Activated naive CD8-positive, alpha-beta T cell (primary cell): Measurements from ENCODE around the gene SMPDL3B.

Source experiments
- H3K27ac Mint-ChIP-seq: one replicate; pipeline ENCODE4 v1.8.0; 2021; ENCODE audit warnings: mixed read lengths
- H3K27me3 Mint-ChIP-seq: one replicate; pipeline ENCODE4 v1.8.0; 2021; ENCODE audit warnings: mixed read lengths
- H3K36me3 Mint-ChIP-seq: one replicate; pipeline ENCODE4 v1.8.0; 2021; ENCODE audit warnings: mixed read lengths
- H3K4me1 Mint-ChIP-seq: one replicate; pipeline ENCODE4 v1.8.0; 2021; ENCODE audit warnings: low read depth, mixed read lengths
- H3K4me3 Mint-ChIP-seq: one replicate; pipeline ENCODE4 v1.8.0; 2021; ENCODE audit warnings: mild to moderate bottlenecking, mixed read lengths
- H3K9me3 Mint-ChIP-seq: one replicate; pipeline ENCODE4 v1.8.0; 2021; ENCODE audit warnings: low read depth, mixed read lengths

The SMPDL3B gene

GRCh38 chr1:27931184-27931583, 3.6 kb upstream of the SMPDL3B start:
- no peaks in the 10 kb centered on the region for H3K36me3 Mint-ChIP-seq
- H3K27me3 Mint-ChIP-seq, result peaks cover 10% of the 10 kb centered on the region
- H3K4me1 Mint-ChIP-seq, result peaks cover 14% of the 10 kb centered on the region
- H3K9me3 Mint-ChIP-seq, result no peaks in the 10 kb centered on the region
- H3K27ac Mint-ChIP-seq, result no peak overlapping the region
- no peak overlapping the region for H3K4me3 Mint-ChIP-seq

- H3K4me1 Mint-ChIP-seq, result peaks cover 14% of the 10 kb centered on the region
- H3K27me3 Mint-ChIP-seq, result peaks cover 10% of the 10 kb centered on the region
- H3K36me3 Mint-ChIP-seq, result no peaks in the 10 kb centered on the region
- no peaks in the 10 kb centered on the region for H3K9me3 Mint-ChIP-seq
- H3K4me3 Mint-ChIP-seq, result no peak overlapping the region
- no peak overlapping the region for H3K27ac Mint-ChIP-seq
These were observed 3.0 kb upstream of the SMPDL3B start for GRCh38 chr1:27931759-27932158.

GRCh38 chr1:27935721-27936120, 921 bp downstream of the SMPDL3B start:
- no peak overlapping the region for H3K27ac Mint-ChIP-seq
- peak overlapping the region; percentile 70 for H3K4me3 Mint-ChIP-seq
- H3K4me1 Mint-ChIP-seq, result peaks cover 23% of the 10 kb centered on the region

GRCh38 chr1:27936370-27936769, 1.6 kb downstream of the SMPDL3B start:
- Mint-ChIP-seq H3K36me3 (no peaks in the 10 kb centered on the region), H3K27ac (no peak overlapping the region), H3K4me1 (peaks cover 27% of the 10 kb centered on the region), H3K9me3 (no peaks in the 10 kb centered on the region), H3K27me3 (peaks cover 10% of the 10 kb centered on the region), H3K4me3 (no peak overlapping the region)

More at GRCh38 chr1:27935721-27936120, 921 bp downstream of the SMPDL3B start:
- no peaks in the 10 kb centered on the region for H3K9me3 Mint-ChIP-seq
- no peaks in the 10 kb centered on the region for H3K36me3 Mint-ChIP-seq
- peaks cover 10% of the 10 kb centered on the region for H3K27me3 Mint-ChIP-seq

- Mint-ChIP-seq H3K9me3 (no peaks in the 10 kb centered on the region), H3K27ac (no peak overlapping the region), H3K4me1 (peaks cover 29% of the 10 kb centered on the region), H3K4me3 (no peak overlapping the region), H3K36me3 (no peaks in the 10 kb centered on the region), H3K27me3 (peaks cover 9% of the 10 kb centered on the region)
These were observed 2.7 kb downstream of the SMPDL3B start for GRCh38 chr1:27937524-27937836.

- Mint-ChIP-seq H3K9me3 (no peaks in the 10 kb centered on the region), H3K27me3 (peaks cover 8% of the 10 kb centered on the region), H3K27ac (no peak overlapping the region), H3K4me1 (peaks cover 38% of the 10 kb centered on the region), H3K4me3 (no peak overlapping the region), H3K36me3 (no peaks in the 10 kb centered on the region)
These were observed 3.7 kb downstream of the SMPDL3B start for GRCh38 chr1:27938488-27938887.

- Mint-ChIP-seq H3K4me1 (peaks cover 36% of the 10 kb centered on the region), H3K27me3 (peaks cover 6% of the 10 kb centered on the region), H3K4me3 (no peak overlapping the region), H3K27ac (peak overlapping the region; percentile 51), H3K36me3 (no peaks in the 10 kb centered on the region), H3K9me3 (no peaks in the 10 kb centered on the region)
These were observed 5.5 kb downstream of the SMPDL3B start for GRCh38 chr1:27940297-27940696.

GRCh38 chr1:27940870-27941560, 6.2 kb downstream of the SMPDL3B start:
- no peaks in the 10 kb centered on the region for H3K9me3 Mint-ChIP-seq
- peaks cover 32% of the 10 kb centered on the region for H3K4me1 Mint-ChIP-seq
- no peaks in the 10 kb centered on the region for H3K36me3 Mint-ChIP-seq
- peak overlapping the region; percentile 51 for H3K27ac Mint-ChIP-seq
- no peaks in the 10 kb centered on the region for H3K27me3 Mint-ChIP-seq
- H3K4me3 Mint-ChIP-seq, result no peak overlapping the region

- Mint-ChIP-seq H3K4me1 (peaks cover 32% of the 10 kb centered on the region), H3K36me3 (no peaks in the 10 kb centered on the region), H3K27me3 (no peaks in the 10 kb centered on the region), H3K4me3 (no peak overlapping the region), H3K27ac (peak overlapping the region; percentile 22), H3K9me3 (no peaks in the 10 kb centered on the region)
These were observed 7.1 kb downstream of the SMPDL3B start for GRCh38 chr1:27941671-27942540.

- Mint-ChIP-seq H3K27ac (no peak overlapping the region), H3K27me3 (no peaks in the 10 kb centered on the region), H3K4me1 (peaks cover 29% of the 10 kb centered on the region), H3K4me3 (no peak overlapping the region), H3K9me3 (no peaks in the 10 kb centered on the region), H3K36me3 (no peaks in the 10 kb centered on the region)
These were observed 10.2 kb downstream of the SMPDL3B start for GRCh38 chr1:27945020-27945419.

GRCh38 chr1:27949027-27949426, 14.2 kb downstream of the SMPDL3B start:
- no peak overlapping the region for H3K4me3 Mint-ChIP-seq
- H3K27me3 Mint-ChIP-seq, result no peaks in the 10 kb centered on the region
- H3K4me1 Mint-ChIP-seq, result peaks cover 5% of the 10 kb centered on the region
- no peaks in the 10 kb centered on the region for H3K36me3 Mint-ChIP-seq
- no peak overlapping the region for H3K27ac Mint-ChIP-seq
- no peaks in the 10 kb centered on the region for H3K9me3 Mint-ChIP-seq

- Mint-ChIP-seq H3K4me1 (no peaks in the 10 kb centered on the region), H3K36me3 (no peaks in the 10 kb centered on the region), H3K9me3 (no peaks in the 10 kb centered on the region), H3K27me3 (no peaks in the 10 kb centered on the region), H3K27ac (no peak overlapping the region), H3K4me3 (no peak overlapping the region)
These were observed 16.6 kb downstream of the SMPDL3B start for GRCh38 chr1:27951396-27951795.

GRCh38 chr1:27952147-27952546, 17.3 kb downstream of the SMPDL3B start:
- Mint-ChIP-seq H3K27ac (no peak overlapping the region), H3K4me3 (no peak overlapping the region), H3K4me1 (no peaks in the 10 kb centered on the region), H3K27me3 (no peaks in the 10 kb centered on the region), H3K36me3 (no peaks in the 10 kb centered on the region), H3K9me3 (no peaks in the 10 kb centered on the region)

GRCh38 chr1:27954186-27954585, 19.4 kb downstream of the SMPDL3B start:
- Mint-ChIP-seq H3K27me3 (no peaks in the 10 kb centered on the region), H3K27ac (no peak overlapping the region), H3K4me3 (no peak overlapping the region), H3K4me1 (peaks cover 3% of the 10 kb centered on the region), H3K36me3 (no peaks in the 10 kb centered on the region), H3K9me3 (no peaks in the 10 kb centered on the region)

- Mint-ChIP-seq H3K27me3 (no peaks in the 10 kb centered on the region), H3K27ac (no peak overlapping the region), H3K4me3 (no peak overlapping the region), H3K4me1 (peaks cover 7% of the 10 kb centered on the region), H3K9me3 (no peaks in the 10 kb centered on the region), H3K36me3 (no peaks in the 10 kb centered on the region)
These were observed 20.3 kb downstream of the SMPDL3B start for GRCh38 chr1:27955076-27955475.
